GM12878 (cell line): Measurements from ENCODE around the gene FCGR2B. TPM values are rescaled to one million over a fixed set of nuclear protein-coding genes. Genes with fewer than 3 reads are reported as not detected.

ENCODE experiments used
- ATF3 ChIP-seq: IDR thresholded peaks from 2 replicates; pipeline ENCODE4 v1.6.1; 2011; ENCODE audit warnings: low read depth, mild to moderate bottlenecking, low read length, moderate library complexity, borderline replicate concordance; ENCODE audit errors: extremely low read depth
- BHLHE40 ChIP-seq, 2 experiments: fragments of 450-650 bp in 1 of 2; IDR thresholded peaks; 2 replicates each; pipeline ENCODE4 v1.6.1; 2011 to 2017; ENCODE audit warnings: low read depth in 2 of 2, borderline replicate concordance in 1 of 2, improper control_type of control experiment in 1 of 2, low read length in 1 of 2, mild to moderate bottlenecking in 1 of 2
- EP300 ChIP-seq, 2 experiments: fragments of 150-350 bp in 1 of 2; IDR thresholded peaks; 2 replicates each; pipeline ENCODE4 v1.6.1; 2011 to 2012; ENCODE audit warnings: low read depth in 2 of 2, low read length in 2 of 2, borderline replicate concordance in 1 of 2, improper control_type of control experiment in 1 of 2, inconsistent platforms in 1 of 2; ENCODE audit not compliant: control insufficient read depth in 1 of 2
- ESRRA ChIP-seq: IDR thresholded peaks from 2 replicates; pipeline ENCODE4 v1.6.1; 2012; ENCODE audit warnings: mild to moderate bottlenecking, low read length, improper control_type of control experiment
- HDGF ChIP-seq: fragments of 450-650 bp; IDR thresholded peaks from 2 replicates; pipeline ENCODE4 v1.6.1; 2016; ENCODE audit warnings: antibody characterized with exemption
- IKZF2 ChIP-seq, 2 experiments: fragments of 450-650 bp; IDR thresholded peaks; 2 replicates each; pipeline ENCODE4 v1.6.1; 2017; ENCODE audit warnings: mild to moderate bottlenecking in 2 of 2, moderate library complexity in 2 of 2
- MLLT1 ChIP-seq: fragments of 450-650 bp; IDR thresholded peaks from 2 replicates; pipeline ENCODE4 v1.6.1; 2016; ENCODE audit warnings: mild to moderate bottlenecking
- MTA2 ChIP-seq: fragments of 450-650 bp; IDR thresholded peaks from 2 replicates; pipeline ENCODE4 v1.6.1; 2016; ENCODE audit warnings: low read depth, mild to moderate bottlenecking, moderate library complexity
- NFYB ChIP-seq: IDR thresholded peaks from 2 replicates; pipeline ENCODE4 v1.6.1; 2011; ENCODE audit warnings: low read depth, mild to moderate bottlenecking, low read length, improper control_type of control experiment, moderate library complexity; ENCODE audit not compliant: insufficient read depth
- NKRF ChIP-seq: fragments of 450-650 bp; conservative IDR thresholded peaks from 2 replicates; pipeline ENCODE4 v1.6.1; 2017; ENCODE audit warnings: mild to moderate bottlenecking, moderate library complexity
- RAD21 ChIP-seq: IDR thresholded peaks from 2 replicates; pipeline ENCODE4 v1.6.1; 2011; ENCODE audit warnings: mild to moderate bottlenecking, low read depth, low read length, moderate library complexity; ENCODE audit not compliant: insufficient read depth
- SMC3 ChIP-seq: IDR thresholded peaks from 2 replicates; pipeline ENCODE4 v1.6.1; 2011; ENCODE audit warnings: low read length, improper control_type of control experiment, borderline replicate concordance
- SREBF1 ChIP-seq: IDR thresholded peaks from 2 replicates; pipeline ENCODE4 v1.6.1; 2012; ENCODE audit warnings: mild to moderate bottlenecking, low read length
- SREBF2 ChIP-seq: IDR thresholded peaks from 2 replicates; pipeline ENCODE4 v1.6.1; 2012; ENCODE audit warnings: mild to moderate bottlenecking, low read length
- STAT1 ChIP-seq: fragments of 450-650 bp; conservative IDR thresholded peaks from 2 replicates; pipeline ENCODE4 v1.6.1; 2014; ENCODE audit warnings: antibody characterized with exemption, mild to moderate bottlenecking
- STAT3 ChIP-seq: IDR thresholded peaks from 2 replicates; pipeline ENCODE4 v1.6.1; 2011; ENCODE audit warnings: low read depth, low read length, improper control_type of control experiment
- TCF12 ChIP-seq: IDR thresholded peaks from 2 replicates; pipeline ENCODE4 v1.6.1; 2011; ENCODE audit warnings: low read depth, mild to moderate bottlenecking, low read length
- USF1 ChIP-seq: IDR thresholded peaks from 2 replicates; pipeline ENCODE4 v1.6.1; 2011; ENCODE audit warnings: borderline replicate concordance, low read depth, mild to moderate bottlenecking, moderate library complexity, mixed read lengths, low read length; ENCODE audit not compliant: insufficient read depth; ENCODE audit errors: extremely low read length
- USF2 ChIP-seq: IDR thresholded peaks from 2 replicates; pipeline ENCODE4 v1.6.1; 2011; ENCODE audit warnings: low read depth, low read length, improper control_type of control experiment, borderline replicate concordance
- WRNIP1 ChIP-seq: IDR thresholded peaks from 2 replicates; pipeline ENCODE4 v1.6.1; 2011; ENCODE audit warnings: low read depth, low read length, improper control_type of control experiment, borderline replicate concordance
- ZBTB33 ChIP-seq: fragments of 450-650 bp; IDR thresholded peaks from 2 replicates; pipeline ENCODE4 v1.6.1; 2017; ENCODE audit warnings: mild to moderate bottlenecking
- ZSCAN29 ChIP-seq: fragments of 450-650 bp; IDR thresholded peaks from 2 replicates; pipeline ENCODE4 v1.6.1; 2017; ENCODE audit warnings: mild to moderate bottlenecking, moderate library complexity
- polyA plus RNA-seq, 11 experiments: library from polyadenylated mRNA; depleted of rRNA in 4 of 11; unstranded in 6 of 11; stranded (reverse) in 5 of 11; fragments of >200 nt; fragmentation: Nextera tagmentation in 4 of 11; fragmentation: Illumina TruSeq in 1 of 11; extraction: Ambion mirVana in 4 of 11; extraction: Trizol in 1 of 11; gene quantifications; 1 replicate in 1 of 11; 2 replicates in 10 of 11; pipeline versions ENCODE4 v1.2.1 to v1.2.3, GENCODE V29; 2011 to 2016; ENCODE audit warnings: inconsistent platforms in 2 of 11, missing spikeins in 2 of 11, low read depth in 1 of 11
- total RNA-seq, 4 experiments: library from RNA; depleted of rRNA in 3 of 4; stranded (reverse); fragments of >200 nt in 3 of 4; fragmentation: Illumina TruSeq in 1 of 4; extraction: Trizol in 1 of 4; gene quantifications; 2 replicates each; pipeline versions ENCODE4 v1.2.1 to v1.2.3, GENCODE V29; 2013 to 2021

FCGR2B gene
- total and polyA plus RNA-seq, 10 of the 15 experiments (the other 5 are each of a cell fraction or from before 2014, with no cell fraction given), result 76.6 to 216 (median 108) TPM

GRCh38 chr1:161727256-161727924, 64.4 kb downstream of the FCGR2B start (continued):
- TF ChIP-seq NKRF (no peak), USF1 (no peak), ESRRA (no peak), WRNIP1 (no peak), STAT3 (no peak), EP300 (IDR thresholded peaks at IDR 0.05; ENCODE audit: borderline replicate concordance in 1 of 2, control insufficient read depth in 1 of 2, low read depth in 2 of 2, low read length in 2 of 2) (peak in 1 of 2 experiments; percentile 69; a peak in 2 of 4 replicates), BHLHE40 (IDR thresholded peaks at IDR 0.05; ENCODE audit: borderline replicate concordance in 1 of 2, low read depth in 2 of 2, low read length in 1 of 2) (peak; percentile 47 to 89; a peak in 3 of 4 replicates), STAT1 (no peak), IKZF2 (IDR thresholded peaks at IDR 0.05) (peak; percentile 64; a peak in 2 of 4 replicates), SREBF2 (no peak), SREBF1 (no peak), ZBTB33 (no peak), MLLT1 (no peak), TCF12 (no peak), SMC3 (no peak), MTA2 (0 out of 2 replicates have a peak, but pooled peaks have one; percentile 44), NFYB (no peak), USF2 (no peak), HDGF (0 out of 2 replicates have a peak, but pooled peaks have one; percentile 57), RAD21 (no peak), ATF3 (no peak), ZSCAN29 (no peak)
